D721Med (cell line): ENCODE results near the gene IMMP2L.

Source experiments
- DNase-seq: peaks from one replicate; pipeline ENCODE4 v3.0.0; 2011; ENCODE audit warnings: low spot score; ENCODE audit not compliant: insufficient read length
- FAIRE-seq: peaks from 2 replicates; lab custom pipeline; 2011; peaks lifted over from hg19 to GRCh38; lab: Jason Lieb, UNC
- TF ChIP-seq, protein P1 (sequence below): IDR thresholded peaks from 2 replicates; pipeline ENCODE4 v1.5.1; 2012; ENCODE audit warnings: mild to moderate bottlenecking, control low read depth; ENCODE audit not compliant: insufficient read depth; ENCODE audit errors: missing control alignments

Gene IMMP2L

DNA sequence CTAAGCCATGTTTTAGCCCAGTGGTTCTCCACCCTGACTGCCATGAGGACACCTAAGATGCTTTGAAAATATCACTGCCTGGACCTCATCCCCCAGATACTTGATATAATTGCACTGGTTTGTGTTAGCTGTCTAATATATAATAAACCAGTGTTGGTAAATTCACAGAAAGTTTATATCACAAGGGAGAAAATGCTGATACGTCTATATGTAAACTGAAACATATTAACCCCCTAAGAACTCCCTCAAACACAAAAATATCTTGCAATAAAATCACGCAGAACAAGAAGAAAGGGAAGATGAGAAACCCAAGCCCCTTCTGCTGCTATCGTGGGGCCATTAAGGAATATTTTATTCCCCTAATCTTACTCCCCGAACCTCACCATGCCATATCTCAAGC is 8.2 kb downstream of the IMMP2L start:
- TF ChIP-seq, protein P1, sequence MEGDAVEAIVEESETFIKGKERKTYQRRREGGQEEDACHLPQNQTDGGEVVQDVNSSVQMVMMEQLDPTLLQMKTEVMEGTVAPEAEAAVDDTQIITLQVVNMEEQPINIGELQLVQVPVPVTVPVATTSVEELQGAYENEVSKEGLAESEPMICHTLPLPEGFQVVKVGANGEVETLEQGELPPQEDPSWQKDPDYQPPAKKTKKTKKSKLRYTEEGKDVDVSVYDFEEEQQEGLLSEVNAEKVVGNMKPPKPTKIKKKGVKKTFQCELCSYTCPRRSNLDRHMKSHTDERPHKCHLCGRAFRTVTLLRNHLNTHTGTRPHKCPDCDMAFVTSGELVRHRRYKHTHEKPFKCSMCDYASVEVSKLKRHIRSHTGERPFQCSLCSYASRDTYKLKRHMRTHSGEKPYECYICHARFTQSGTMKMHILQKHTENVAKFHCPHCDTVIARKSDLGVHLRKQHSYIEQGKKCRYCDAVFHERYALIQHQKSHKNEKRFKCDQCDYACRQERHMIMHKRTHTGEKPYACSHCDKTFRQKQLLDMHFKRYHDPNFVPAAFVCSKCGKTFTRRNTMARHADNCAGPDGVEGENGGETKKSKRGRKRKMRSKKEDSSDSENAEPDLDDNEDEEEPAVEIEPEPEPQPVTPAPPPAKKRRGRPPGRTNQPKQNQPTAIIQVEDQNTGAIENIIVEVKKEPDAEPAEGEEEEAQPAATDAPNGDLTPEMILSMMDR: no peak
- no peak for FAIRE-seq
- no peak for DNase-seq

DNA sequence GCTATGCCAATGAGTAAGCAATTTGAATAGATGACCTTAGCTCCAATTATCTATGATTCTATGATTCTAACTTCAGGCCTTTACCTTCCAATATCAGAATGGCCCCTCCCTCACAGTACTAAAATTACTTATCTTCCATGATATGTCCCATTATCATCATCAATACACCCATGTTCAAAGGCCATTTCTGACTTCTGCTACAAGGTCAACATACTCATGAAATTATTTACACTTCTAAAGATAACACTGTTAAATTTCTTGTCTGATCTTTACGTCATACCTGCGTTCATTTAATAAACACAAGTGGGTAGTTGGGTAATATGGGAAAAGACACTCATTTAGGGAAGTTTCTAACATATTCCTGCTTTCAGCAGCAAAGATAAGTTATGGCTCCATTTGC is 21.2 kb downstream of the IMMP2L start:
- FAIRE-seq: no peak
- no peak for DNase-seq
- TF ChIP-seq, protein P1: no peak

DNA sequence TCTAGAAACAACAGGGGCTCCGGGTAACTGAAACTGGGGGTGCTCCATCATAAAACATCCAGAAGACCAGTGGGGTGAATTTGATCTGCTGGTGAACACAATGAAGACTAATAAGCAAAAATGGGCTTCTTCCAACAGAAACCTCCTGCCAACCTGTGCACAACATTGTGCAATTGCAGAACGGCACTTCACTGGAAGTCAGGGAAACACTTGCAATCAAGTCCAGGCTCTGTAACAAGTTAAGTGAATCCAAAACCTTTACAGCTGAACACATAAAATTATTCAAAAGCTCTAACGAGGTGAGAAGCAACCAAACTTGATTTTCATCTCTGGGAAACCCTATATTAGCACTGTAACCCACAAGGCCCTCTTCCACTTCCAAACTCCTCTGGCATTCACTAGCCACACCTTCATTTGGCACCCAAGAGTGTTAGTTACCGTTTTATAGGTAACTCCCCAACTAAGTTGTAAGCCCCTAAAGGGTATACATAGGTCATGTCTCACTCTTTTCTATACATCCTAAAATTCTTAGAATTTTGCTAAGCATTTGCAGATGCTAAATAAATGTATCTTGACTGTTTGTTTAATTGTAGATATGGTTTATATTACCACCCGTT is 22.0 kb downstream of the IMMP2L start:
- no peak for FAIRE-seq
- no peak for DNase-seq
- TF ChIP-seq, protein P1: no peak

DNA sequence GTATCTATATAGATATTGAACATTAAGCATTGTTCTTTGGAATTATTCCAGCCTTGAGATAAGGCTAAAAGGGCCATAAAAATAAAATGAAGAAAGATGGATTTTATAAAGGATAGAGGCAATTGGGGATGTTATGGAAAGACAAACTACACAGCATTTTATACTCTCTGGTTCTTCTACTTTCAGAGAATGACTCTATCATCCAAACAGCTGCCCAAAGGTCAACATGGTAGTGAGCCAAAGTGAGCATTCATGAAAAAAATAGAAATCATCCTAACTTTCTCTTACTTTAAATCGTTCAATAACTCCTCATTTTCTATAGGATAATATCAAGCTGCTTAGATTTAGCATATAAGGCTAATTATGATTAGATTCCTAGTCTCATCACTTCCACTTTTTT is 25.2 kb downstream of the IMMP2L start:
- FAIRE-seq: no peak
- no peak for DNase-seq
- TF ChIP-seq, protein P1: no peak

DNA sequence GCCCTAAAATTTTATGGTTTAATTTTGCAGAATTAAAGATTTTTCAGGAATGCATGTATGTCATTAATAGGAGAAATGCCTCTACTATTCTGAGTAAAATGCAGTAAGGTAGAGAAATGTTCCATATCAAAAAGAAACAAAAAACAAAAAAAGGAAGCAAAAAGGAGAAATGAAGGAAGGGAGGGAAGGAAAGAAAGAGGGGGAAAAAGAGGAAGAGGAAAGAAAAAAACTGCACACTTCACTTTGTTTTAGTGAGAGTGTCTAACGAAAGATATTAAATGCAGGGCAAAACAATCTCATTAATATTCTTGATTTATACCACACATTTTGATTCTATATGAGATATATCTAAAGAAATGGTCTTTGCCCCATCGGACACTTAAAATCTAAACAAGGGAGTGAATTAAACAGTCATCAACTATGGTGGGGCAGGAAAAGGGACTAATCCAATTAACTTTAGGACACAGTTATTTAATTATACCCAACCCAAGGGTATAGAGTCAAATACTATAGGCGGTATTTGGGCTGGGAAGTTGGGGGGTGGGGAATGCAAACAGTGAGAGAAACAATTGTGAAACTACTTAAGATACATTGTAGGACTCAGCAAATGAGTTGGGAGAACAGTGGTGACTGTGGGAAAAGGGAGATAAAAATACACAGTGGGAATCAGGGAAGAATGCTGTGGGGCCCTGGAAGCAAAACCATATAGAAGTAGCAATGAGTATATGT is 27.0 kb downstream of the IMMP2L start:
- FAIRE-seq: no peak
- DNase-seq: no peak
- TF ChIP-seq, protein P1: no peak

DNA sequence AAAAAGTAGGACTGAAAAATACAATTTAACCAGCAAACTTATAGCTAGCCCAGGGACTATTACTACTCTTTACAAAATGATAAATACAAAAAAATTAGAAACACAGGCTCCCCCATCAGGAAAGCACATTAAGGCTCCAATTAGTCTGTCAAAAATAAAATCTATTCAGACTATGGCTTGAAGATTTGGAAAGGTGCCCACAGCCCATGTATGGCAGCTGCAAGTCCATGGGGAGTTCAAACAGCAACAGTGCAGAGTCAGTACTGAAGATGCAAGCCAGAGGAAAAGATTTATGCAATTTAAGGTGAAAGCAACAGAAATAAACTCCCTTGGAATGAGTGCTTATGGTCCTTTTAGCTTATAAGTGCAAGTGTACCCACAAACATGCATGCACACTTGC is 29.7 kb downstream of the IMMP2L start:
- DNase-seq (no peak), FAIRE-seq (no peak)

More for the DNA sequence above, 29.7 kb downstream of the IMMP2L start:
- TF ChIP-seq, protein P1: no peak
